Naive thymus-derived CD4-positive, alpha-beta T cell (primary cell): ENCODE results near the gene JAK2. TPM values are rescaled to one million over a fixed set of nuclear protein-coding genes. Genes with fewer than 3 reads are reported as not detected.
"Not testable (repeated sequence)": the region's sequence is repeated elsewhere in the genome, so short reads cannot be mapped to it uniquely, and the experiment has no call there.

Source experiments
- ATAC-seq: fragments of 150-1000 bp; cut with Tn5 transposase; 2 replicates; pipeline ENCODE4 v1.10.0; 2021; ENCODE audit warnings: mild to moderate bottlenecking, moderate library complexity
- CTCF ChIA-PET: fragments of 350-600 bp; sonication (Branson Sonifier 250); formaldehyde crosslinking; loops from one replicate; lab custom pipeline; 2021; ENCODE audit warnings: antibody characterized with exemption; lab: Charles Lee
- POLR2A ChIA-PET: fragments of 350-600 bp; sonication (Branson Sonifier 250); formaldehyde crosslinking; loops from one replicate; lab custom pipeline; 2021; ENCODE audit warnings: antibody characterized with exemption, inconsistent platforms; lab: Charles Lee
- DNase-seq, 9 donors: peaks; one replicate each; pipeline versions ENCODE4 v3.0.0 to v3.0.0-alpha.2; 2020 to 2022; ENCODE audit warnings: mixed read lengths in 1 of 9
- H3K27ac ChIP-seq: one replicate; pipeline ENCODE4 v1.7.0; 2013; ENCODE audit warnings: mild to moderate bottlenecking, low read depth, low read length, moderate library complexity
- H3K27me3 ChIP-seq, 2 donors: one replicate each; pipeline ENCODE4 v1.7.0; 2013; ENCODE audit warnings: low read length in 2 of 2, mild to moderate bottlenecking in 2 of 2, moderate library complexity in 2 of 2; ENCODE audit not compliant: control insufficient read depth in 2 of 2, insufficient read depth in 2 of 2
- H3K36me3 ChIP-seq, 3 experiments: 1 replicate in 2 of 3; 2 replicates in 1 of 3; pipeline ENCODE4 v1.7.0; 2013; ENCODE audit warnings: low read length in 3 of 3, mild to moderate bottlenecking in 3 of 3, moderate library complexity in 1 of 3; ENCODE audit not compliant: insufficient read depth in 3 of 3, control insufficient read depth in 2 of 3
- H3K4me1 ChIP-seq, 2 donors: one replicate each; pipeline ENCODE4 v1.7.0; 2013; ENCODE audit warnings: low read length in 2 of 2, mild to moderate bottlenecking in 2 of 2, moderate library complexity in 1 of 2; ENCODE audit not compliant: control insufficient read depth in 2 of 2, insufficient read depth in 2 of 2
- H3K4me3 ChIP-seq: 2 replicates; pipeline ENCODE4 v1.7.0; 2013; ENCODE audit warnings: mild to moderate bottlenecking, low read length
- H3K9me3 ChIP-seq, 3 experiments: 1 replicate in 2 of 3; 2 replicates in 1 of 3; pipeline ENCODE4 v1.7.0; 2013; ENCODE audit warnings: low read length in 3 of 3; ENCODE audit not compliant: control insufficient read depth in 2 of 3
- H3K27ac Mint-ChIP-seq, 9 donors: one replicate each; pipeline ENCODE4 v1.8.0; 2020 to 2022; ENCODE audit warnings: mixed read lengths in 9 of 9, mild to moderate bottlenecking in 8 of 9, moderate library complexity in 5 of 9, inconsistent platforms in 2 of 9
- H3K27me3 Mint-ChIP-seq, 5 donors: one replicate each; pipeline ENCODE4 v1.8.0; 2021 to 2022; ENCODE audit warnings: mixed read lengths in 5 of 5, mild to moderate bottlenecking in 1 of 5
- H3K36me3 Mint-ChIP-seq, 5 donors: one replicate each; pipeline ENCODE4 v1.8.0; 2020 to 2022; ENCODE audit warnings: mixed read lengths in 5 of 5, mild to moderate bottlenecking in 3 of 5, inconsistent platforms in 1 of 5
- H3K4me1 Mint-ChIP-seq, 7 donors: one replicate each; pipeline ENCODE4 v1.8.0; 2020 to 2022; ENCODE audit warnings: mixed read lengths in 7 of 7, mild to moderate bottlenecking in 3 of 7, inconsistent platforms in 1 of 7
- H3K4me3 Mint-ChIP-seq, 10 donors: one replicate each; pipeline ENCODE4 v1.8.0; 2020 to 2022; ENCODE audit warnings: mild to moderate bottlenecking in 10 of 10, mixed read lengths in 10 of 10, moderate library complexity in 6 of 10, inconsistent platforms in 2 of 10
- H3K9me3 Mint-ChIP-seq, 11 donors: one replicate each; pipeline ENCODE4 v1.8.0; 2020 to 2022; ENCODE audit warnings: mixed read lengths in 11 of 11, mild to moderate bottlenecking in 4 of 11, inconsistent platforms in 1 of 11, moderate library complexity in 1 of 11
- intact Hi-C, 2 donors: fragments of 100-400 bp; cut with micrococcal nuclease; formaldehyde crosslinking; loops; one replicate each; pipeline ENCODE4 v1.15.1; 2023
- polyA plus RNA-seq, 2 donors: library from polyadenylated mRNA; unstranded; fragments of 300-500 nt; fragmentation: Illumina TruSeq; gene quantifications; one replicate each; pipeline ENCODE4 v1.2.3, GENCODE V29; 2021
- total RNA-seq, 6 experiments: library from RNA in 5 of 6; stranded (reverse) in 5 of 6; gene quantifications; 1 replicate in 5 of 6; 2 replicates in 1 of 6; pipeline ENCODE4 v1.2.3 and lab custom pipeline; 2021 to 2026

Gene JAK2
- total and polyA plus RNA-seq, 7 experiments from 2014 or later, result 3.5 to 76.0 (median 12.5) TPM

- peaks cover 7 to 42% (median 29%) of the 10 kb centered on the region in 11 donors for H3K9me3 Mint-ChIP-seq
- H3K27ac Mint-ChIP-seq, H3K4me1 Mint-ChIP-seq, H3K4me1 ChIP-seq, POLR2A ChIA-PET, DNase-seq, CTCF ChIA-PET, H3K4me3 Mint-ChIP-seq, H3K27me3 Mint-ChIP-seq, H3K9me3 ChIP-seq, H3K27ac ChIP-seq, intact Hi-C loops, H3K27me3 ChIP-seq, H3K4me3 ChIP-seq, H3K36me3 ChIP-seq, ATAC-seq: not testable (repeated sequence)
- peaks cover 11 to 33% (median 17%) of the 10 kb centered on the region in 5 donors for H3K36me3 Mint-ChIP-seq
These were observed 121.4 kb downstream of the JAK2 start for GRCh38 chr9:5106517-5106916.

DNA sequence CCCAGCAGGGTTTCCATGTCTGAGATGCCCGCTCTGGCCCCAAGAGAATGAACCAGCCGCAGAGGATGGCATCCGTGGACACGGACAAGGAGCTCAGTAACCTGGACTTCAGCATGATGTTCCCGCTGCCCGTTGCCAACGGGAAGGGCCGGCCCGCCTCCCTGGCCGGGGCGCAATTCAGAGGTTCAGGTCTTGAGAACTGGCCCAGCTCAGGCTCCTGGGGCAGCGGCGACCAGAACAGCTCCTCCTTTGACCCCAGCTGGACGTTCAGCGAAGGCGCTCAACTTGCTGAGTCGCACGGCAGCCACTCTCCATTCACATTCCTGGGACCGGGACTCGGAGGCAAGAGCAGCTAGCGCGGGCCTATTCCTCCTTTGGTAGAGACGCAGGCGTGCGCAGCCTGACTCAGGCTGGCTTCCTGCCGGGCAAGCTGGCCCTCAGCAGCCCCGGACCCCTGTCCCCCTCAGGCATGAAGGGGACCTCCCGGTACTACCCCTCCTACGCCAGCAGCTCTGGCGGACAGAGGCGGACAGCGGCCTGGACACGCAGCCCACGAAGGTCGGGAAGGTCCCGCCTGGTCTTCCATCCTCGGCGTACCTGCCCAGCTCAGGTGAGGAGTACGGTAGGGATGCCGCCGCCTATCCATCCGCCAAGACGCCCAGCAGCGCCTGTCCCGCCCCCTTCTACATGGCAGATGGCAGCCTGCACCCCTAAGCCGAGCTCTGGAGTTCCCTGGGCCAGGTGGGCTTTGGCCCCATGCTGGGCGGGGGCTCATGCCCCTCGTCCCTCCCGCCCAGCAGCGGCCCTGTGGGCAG, 126.0 kb downstream of the JAK2 start:
- intact Hi-C loops, result no loop called here
- no peak overlapping the region for H3K4me3 Mint-ChIP-seq

DNA sequence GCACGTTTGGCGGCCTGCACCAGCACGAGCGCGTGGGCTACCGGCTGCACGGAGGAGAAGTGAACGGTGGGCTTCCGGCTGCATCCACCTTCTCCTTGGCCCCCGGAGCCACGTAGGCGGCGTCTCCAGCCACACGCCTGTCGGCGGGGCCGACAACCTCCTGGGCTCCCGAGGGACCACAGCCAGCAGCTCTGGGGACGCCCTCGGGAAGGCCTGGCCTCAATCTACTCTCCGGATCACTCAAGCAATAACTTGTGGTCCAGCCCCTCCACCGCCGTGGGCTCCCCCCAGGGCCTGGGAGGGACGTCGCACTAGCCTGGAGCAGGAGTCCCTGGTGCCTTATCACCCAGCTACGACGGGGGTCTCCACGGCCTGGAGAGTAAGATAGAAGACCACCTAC, 126.6 kb downstream of the JAK2 start:
- intact Hi-C loops, result no loop called here
- H3K36me3 Mint-ChIP-seq, result peaks cover 6 to 38% (median 23%) of the 10 kb centered on the region in 5 donors
- H3K9me3 Mint-ChIP-seq, result peaks cover 0 to 13% (median 5%) of the 10 kb centered on the region in 11 donors
- Histone ChIP-seq H3K27me3 (no peaks in the 10 kb centered on the region), H3K4me1 (no peaks in the 10 kb centered on the region), H3K27ac (no peak overlapping the region), H3K9me3 (peaks cover 0 to 4% (median 0%) of the 10 kb centered on the region in 3 experiments), H3K4me3 (no peak overlapping the region), H3K36me3 (peaks cover 0 to 22% (median 0%) of the 10 kb centered on the region in 3 experiments)
- DNase-seq, result no peak
- CTCF ChIA-PET, result no interaction called here
- ATAC-seq, result no peak
- H3K4me3 Mint-ChIP-seq, result no peak overlapping the region
- no peaks in the 10 kb centered on the region for H3K4me1 Mint-ChIP-seq
- no peaks in the 10 kb centered on the region for H3K27me3 Mint-ChIP-seq
- POLR2A ChIA-PET, result no interaction called here
- no peak overlapping the region for H3K27ac Mint-ChIP-seq

More for the DNA sequence above, 126.0 kb downstream of the JAK2 start:
- peaks cover 0 to 22% (median 0%) of the 10 kb centered on the region in 3 experiments for H3K36me3 ChIP-seq
- H3K27ac Mint-ChIP-seq, result no peak overlapping the region
- ChIA-PET POLR2A (no interaction called here), CTCF (no interaction called here)
- peaks cover 6 to 41% (median 23%) of the 10 kb centered on the region in 5 donors for H3K36me3 Mint-ChIP-seq
- no peak for ATAC-seq
- H3K4me3 ChIP-seq, result no peak overlapping the region
- H3K4me1 ChIP-seq, result no peaks in the 10 kb centered on the region
- peaks cover 0 to 4% (median 0%) of the 10 kb centered on the region in 3 experiments for H3K9me3 ChIP-seq
- no peaks in the 10 kb centered on the region for H3K27me3 Mint-ChIP-seq
- H3K4me1 Mint-ChIP-seq, result no peaks in the 10 kb centered on the region
- DNase-seq, result no peak
- no peaks in the 10 kb centered on the region for H3K27me3 ChIP-seq
- H3K9me3 Mint-ChIP-seq, result peaks cover 0 to 13% (median 5%) of the 10 kb centered on the region in 11 donors
- H3K27ac ChIP-seq, result no peak overlapping the region

DNA sequence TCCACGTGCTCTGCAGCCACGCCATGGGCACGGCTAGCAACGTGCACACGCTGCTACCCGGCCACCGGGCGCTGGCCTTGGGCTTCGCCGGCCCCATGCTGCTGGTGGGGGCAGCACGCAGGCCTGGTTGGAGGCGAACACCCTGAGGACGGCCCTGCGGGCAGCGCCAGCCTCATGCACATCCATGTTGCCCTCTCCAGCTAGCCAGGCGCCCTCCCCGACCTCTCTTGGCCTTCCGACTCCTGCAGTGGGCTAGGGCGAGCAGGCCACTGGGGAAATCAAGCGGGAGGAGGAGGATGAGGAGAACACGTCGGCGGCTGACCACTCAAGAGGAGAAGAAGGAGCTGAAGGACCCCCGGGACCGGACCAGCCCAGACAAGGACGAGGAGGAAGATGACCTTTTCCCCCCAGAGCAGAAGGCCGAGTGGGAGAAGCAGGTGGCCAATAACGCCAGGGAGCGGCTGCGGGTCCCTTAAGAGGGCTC, 127.1 kb downstream of the JAK2 start:
- Mint-ChIP-seq H3K27me3 (no peaks in the 10 kb centered on the region), H3K36me3 (peaks cover 6 to 38% (median 25%) of the 10 kb centered on the region in 5 donors), H3K27ac (no peak overlapping the region), H3K9me3 (peaks cover 0 to 12% (median 5%) of the 10 kb centered on the region in 11 donors), H3K4me1 (peaks cover 0 to 2% (median 0%) of the 10 kb centered on the region in 7 donors), H3K4me3 (no peak overlapping the region)
- Histone ChIP-seq H3K9me3 (peaks cover 0 to 4% (median 0%) of the 10 kb centered on the region in 3 experiments), H3K36me3 (peaks cover 0 to 22% (median 0%) of the 10 kb centered on the region in 3 experiments), H3K4me3 (no peak overlapping the region), H3K27ac (no peak overlapping the region), H3K27me3 (no peaks in the 10 kb centered on the region), H3K4me1 (no peaks in the 10 kb centered on the region)
- CTCF ChIA-PET, result no interaction called here
- DNase-seq (no peak), ATAC-seq (no peak)
- intact Hi-C loops, result no loop called here
- POLR2A ChIA-PET, result no interaction called here

- Histone ChIP-seq H3K4me1 (no peaks in the 10 kb centered on the region), H3K36me3 (peaks cover 0 to 22% (median 0%) of the 10 kb centered on the region in 3 experiments), H3K27me3 (no peaks in the 10 kb centered on the region), H3K9me3 (peaks cover 0 to 4% (median 0%) of the 10 kb centered on the region in 3 experiments), H3K27ac (no peak overlapping the region), H3K4me3 (no peak overlapping the region)
- CTCF ChIA-PET, result no interaction called here
- DNase-seq, result no peak
- intact Hi-C loops, result no loop called here
- Mint-ChIP-seq H3K4me3 (no peak overlapping the region), H3K27ac (no peak overlapping the region), H3K4me1 (peaks cover 0 to 2% (median 0%) of the 10 kb centered on the region in 7 donors), H3K27me3 (no peaks in the 10 kb centered on the region), H3K36me3 (peaks cover 6 to 35% (median 27%) of the 10 kb centered on the region in 5 donors), H3K9me3 (peaks cover 0 to 9% (median 3%) of the 10 kb centered on the region in 11 donors)
- ATAC-seq, result no peak
- POLR2A ChIA-PET, result no interaction called here
These were observed 127.6 kb downstream of the JAK2 start for GRCh38 chr9:5112646-5113045.

GRCh38 chr9:5113523-5113922, 128.5 kb downstream of the JAK2 start:
- POLR2A ChIA-PET, result no interaction called here
- CTCF ChIA-PET, result no interaction called here
- no peaks in the 10 kb centered on the region for H3K27me3 Mint-ChIP-seq
- H3K4me3 ChIP-seq, result no peak overlapping the region
- no peak overlapping the region for H3K27ac ChIP-seq
- H3K27me3 ChIP-seq, result no peaks in the 10 kb centered on the region
- H3K36me3 Mint-ChIP-seq, result peaks cover 6 to 38% (median 27%) of the 10 kb centered on the region in 5 donors
- H3K9me3 Mint-ChIP-seq, result peaks cover 0 to 9% (median 3%) of the 10 kb centered on the region in 11 donors
- H3K36me3 ChIP-seq, result peaks cover 0 to 22% (median 0%) of the 10 kb centered on the region in 3 experiments
- H3K27ac Mint-ChIP-seq, result no peak overlapping the region
- no peak overlapping the region for H3K4me3 Mint-ChIP-seq
- DNase-seq, result no peak
- intact Hi-C loops, result no loop called here
- H3K4me1 Mint-ChIP-seq, result peaks cover 0 to 2% (median 0%) of the 10 kb centered on the region in 7 donors
- no peak for ATAC-seq
- H3K4me1 ChIP-seq, result no peaks in the 10 kb centered on the region
- H3K9me3 ChIP-seq, result peaks cover 0 to 4% (median 0%) of the 10 kb centered on the region in 3 experiments
